Spinal cord (tissue), 10 donors: ENCODE results near the gene KCNQ1. TPM values are rescaled to one million over a fixed set of nuclear protein-coding genes. Genes with fewer than 3 reads are reported as not detected.
"Not testable (repeated sequence)": the region's sequence is repeated elsewhere in the genome, so short reads cannot be mapped to it uniquely, and the experiment has no call there.

ENCODE experiments used
- DNase-seq, 6 donors: peaks; one replicate each; pipeline versions ENCODE4 v3.0.0 to v3.0.0-alpha.2; 2013 to 2015; ENCODE audit warnings: low spot score in 6 of 6, low read depth in 4 of 6
- H3K27ac ChIP-seq: one replicate; pipeline ENCODE4 v1.5.1; 2013; ENCODE audit warnings: low read depth, low read length, control low read depth
- H3K27me3 ChIP-seq: one replicate; pipeline ENCODE4 v1.6.1; 2013; ENCODE audit warnings: low read length; ENCODE audit not compliant: control insufficient read depth, insufficient read depth
- H3K36me3 ChIP-seq: one replicate; pipeline ENCODE4 v1.6.1; 2013; ENCODE audit warnings: low read length; ENCODE audit not compliant: control insufficient read depth, insufficient read depth
- H3K4me1 ChIP-seq: one replicate; pipeline ENCODE4 v1.6.1; 2013; ENCODE audit warnings: low read length; ENCODE audit not compliant: control insufficient read depth, insufficient read depth
- H3K4me3 ChIP-seq: one replicate; pipeline ENCODE4 v1.5.1; 2013; ENCODE audit warnings: low read depth, low read length, control low read depth
- H3K9me3 ChIP-seq: one replicate; pipeline ENCODE4 v1.6.1; 2013; ENCODE audit warnings: low read length; ENCODE audit not compliant: control insufficient read depth, insufficient read depth
- WGBS: methylation state at CpG from one replicate; pipeline ENCODE4 v1.1.5; 2013; ENCODE audit warnings: missing lambda C conversion rate; ENCODE audit not compliant: insufficient coverage; 5-methylcytosine and 5-hydroxymethylcytosine counted together
- polyA plus RNA-seq, 2 donors: library from polyadenylated mRNA; unstranded; fragments of 120-200 nt; gene quantifications; one replicate each; pipeline ENCODE4 v1.2.1, GENCODE V29; 2013; ENCODE audit not compliant: insufficient read length in 2 of 2
- total RNA-seq, 2 donors: library from RNA; depleted of rRNA in 1 of 2; stranded (reverse); fragments of 120-200 nt in 1 of 2; fragments of >200 nt in 1 of 2; gene quantifications; one replicate each; pipeline versions ENCODE4 v1.2.3 to v1.2.4, GENCODE V29; 2013 to 2014
- donor health status: healthy.

Gene KCNQ1
- total and polyA plus RNA-seq, 4 donors: 0.83 to 3.1 (median 2.1) TPM

GRCh38 chr11:2481253-2481652, 36.4 kb downstream of the KCNQ1 start:
- DNase-seq: no peak
- Histone ChIP-seq H3K9me3 (no peaks in the 10 kb centered on the region), H3K4me3 (no peak overlapping the region), H3K4me1 (no peaks in the 10 kb centered on the region), H3K27ac (no peak overlapping the region), H3K36me3 (no peaks in the 10 kb centered on the region), H3K27me3 (peaks cover 3% of the 10 kb centered on the region)
- WGBS: 91% methylated on average over 11 of the region's 14 CpGs

- Histone ChIP-seq H3K9me3 (no peaks in the 10 kb centered on the region), H3K36me3 (no peaks in the 10 kb centered on the region), H3K27me3 (peaks cover 3% of the 10 kb centered on the region), H3K4me1 (no peaks in the 10 kb centered on the region), H3K4me3 (no peak overlapping the region), H3K27ac (no peak overlapping the region)
- 29% methylated on average over 1 of the region's 3 CpGs for WGBS
- no peak for DNase-seq
Measured at GRCh38 chr11:2482204-2482603, 37.4 kb downstream of the KCNQ1 start.

GRCh38 chr11:2482745-2483144, 37.9 kb downstream of the KCNQ1 start:
- Histone ChIP-seq H3K27ac (no peak overlapping the region), H3K4me3 (no peak overlapping the region), H3K27me3 (peaks cover 3% of the 10 kb centered on the region), H3K36me3 (no peaks in the 10 kb centered on the region), H3K4me1 (no peaks in the 10 kb centered on the region), H3K9me3 (no peaks in the 10 kb centered on the region)
- no peak for DNase-seq
- 65% methylated on average over 5 of the region's 5 CpGs for WGBS

GRCh38 chr11:2483426-2483825, 38.6 kb downstream of the KCNQ1 start:
- H3K36me3 ChIP-seq: no peaks in the 10 kb centered on the region
- no peaks in the 10 kb centered on the region for H3K4me1 ChIP-seq
- no peak overlapping the region for H3K27ac ChIP-seq
- no peak overlapping the region for H3K4me3 ChIP-seq
- DNase-seq: no peak
- H3K27me3 ChIP-seq: peaks cover 3% of the 10 kb centered on the region
- H3K9me3 ChIP-seq: peaks cover 3% of the 10 kb centered on the region
- WGBS: 73% methylated on average over 14 of the region's 14 CpGs

GRCh38 chr11:2484576-2485125, 39.8 kb downstream of the KCNQ1 start:
- no peak for DNase-seq
- peaks cover 8% of the 10 kb centered on the region for H3K9me3 ChIP-seq
- H3K27me3 ChIP-seq: peaks cover 3% of the 10 kb centered on the region
- no peaks in the 10 kb centered on the region for H3K36me3 ChIP-seq
- no peaks in the 10 kb centered on the region for H3K4me1 ChIP-seq
- no peak overlapping the region for H3K4me3 ChIP-seq
- no peak overlapping the region for H3K27ac ChIP-seq
- 92% methylated on average over 15 of the region's 16 CpGs for WGBS

GRCh38 chr11:2488004-2488403, 43.2 kb downstream of the KCNQ1 start:
- Histone ChIP-seq H3K36me3 (no peaks in the 10 kb centered on the region), H3K4me3 (no peak overlapping the region), H3K27ac (no peak overlapping the region), H3K9me3 (peaks cover 8% of the 10 kb centered on the region), H3K27me3 (peaks cover 3% of the 10 kb centered on the region), H3K4me1 (no peaks in the 10 kb centered on the region)
- no peak for DNase-seq

- WGBS: 29% methylated on average over 2 of the region's 2 CpGs
- H3K4me1 ChIP-seq: no peaks in the 10 kb centered on the region
- H3K4me3 ChIP-seq: no peak overlapping the region
- H3K36me3 ChIP-seq: no peaks in the 10 kb centered on the region
- H3K27ac ChIP-seq: no peak overlapping the region
- DNase-seq: no peak
- H3K9me3 ChIP-seq: peaks cover 8% of the 10 kb centered on the region
- H3K27me3 ChIP-seq: peaks cover 3% of the 10 kb centered on the region
Measured at GRCh38 chr11:2489083-2489482, 44.3 kb downstream of the KCNQ1 start.

GRCh38 chr11:2497951-2498350, 53.1 kb downstream of the KCNQ1 start:
- H3K27me3 ChIP-seq, H3K9me3 ChIP-seq, H3K4me3 ChIP-seq, H3K27ac ChIP-seq, H3K4me1 ChIP-seq, DNase-seq, H3K36me3 ChIP-seq: not testable (repeated sequence)
- 71% methylated on average over 1 of the region's 1 CpG for WGBS

- no peaks in the 10 kb centered on the region for H3K36me3 ChIP-seq
- no peak overlapping the region for H3K27ac ChIP-seq
- H3K27me3 ChIP-seq: no peaks in the 10 kb centered on the region
- 79% methylated on average over 7 of the region's 7 CpGs for WGBS
- H3K9me3 ChIP-seq: peaks cover 4% of the 10 kb centered on the region
- DNase-seq: no peak
- H3K4me3 ChIP-seq: no peak overlapping the region
- no peaks in the 10 kb centered on the region for H3K4me1 ChIP-seq
Measured at GRCh38 chr11:2498750-2499149, 53.9 kb downstream of the KCNQ1 start.

- Histone ChIP-seq H3K27ac (no peak overlapping the region), H3K4me1 (peaks cover 13% of the 10 kb centered on the region), H3K27me3 (no peaks in the 10 kb centered on the region), H3K4me3 (no peak overlapping the region), H3K9me3 (no peaks in the 10 kb centered on the region), H3K36me3 (no peaks in the 10 kb centered on the region)
- WGBS: 88% methylated on average over 12 of the region's 13 CpGs
- DNase-seq: no peak
Measured at GRCh38 chr11:2507212-2507901, 62.5 kb downstream of the KCNQ1 start.
